NB4 (cell line): ENCODE results near the gene SSB.

Source experiments
- CTCF ChIP-seq: IDR thresholded peaks from one replicate; pipeline ENCODE4 v1.5.1; 2012; ENCODE audit warnings: low read depth, low read length
- MAX ChIP-seq: IDR thresholded peaks from 2 replicates; pipeline ENCODE4 v1.6.1; 2011; ENCODE audit warnings: low read depth, low read length
- MYC ChIP-seq: IDR thresholded peaks from 2 replicates; pipeline ENCODE4 v1.6.1; 2011; ENCODE audit warnings: low read depth, low read length
- POLR2A ChIP-seq: IDR thresholded peaks from 2 replicates; pipeline ENCODE4 v1.6.1; 2011; ENCODE audit warnings: mild to moderate bottlenecking; ENCODE audit not compliant: insufficient read length; ENCODE audit errors: extremely low read depth

DNA sequence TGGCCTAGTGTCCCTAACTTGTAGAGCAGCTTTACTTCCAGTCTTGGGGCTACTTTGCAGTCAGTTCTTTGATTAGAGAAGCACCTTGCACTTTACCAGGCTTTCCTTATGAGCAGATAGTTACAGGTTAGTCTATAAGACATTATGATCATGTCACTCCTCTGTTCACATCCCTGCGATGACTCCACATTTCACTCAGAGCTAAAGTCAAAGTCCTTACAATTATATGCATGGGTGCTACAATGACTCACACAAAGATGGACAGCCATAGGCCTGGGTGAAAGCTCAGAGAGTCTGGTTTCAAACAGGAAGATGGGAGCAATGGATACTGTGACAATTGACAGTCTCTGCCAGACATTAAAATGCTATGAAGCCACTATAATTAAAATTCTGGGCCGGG, 27.1 kb upstream of the SSB start:
- TF ChIP-seq POLR2A (no peak), CTCF (no peak), MYC (no peak), MAX (no peak)
